Dendritic cell treated with granulocyte-macrophage colony-stimulating factor and Interleukin-4, amounts not matched to agents 40 ng/mL and 50 ng/mL, for 4 days (primary cell): ENCODE results near the gene FBLN1.

Experiments used
- H3K27ac Mint-ChIP-seq: one replicate; pipeline ENCODE4 v1.8.0; 2022; ENCODE audit warnings: mild to moderate bottlenecking, mixed read lengths
- H3K27me3 Mint-ChIP-seq: one replicate; pipeline ENCODE4 v1.8.0; 2022; ENCODE audit warnings: mild to moderate bottlenecking, mixed read lengths
- H3K36me3 Mint-ChIP-seq: one replicate; pipeline ENCODE4 v1.8.0; 2022; ENCODE audit warnings: low read depth, mixed read lengths
- H3K4me1 Mint-ChIP-seq: one replicate; pipeline ENCODE4 v1.8.0; 2022; ENCODE audit warnings: low read depth, mixed read lengths
- H3K4me3 Mint-ChIP-seq: one replicate; pipeline ENCODE4 v1.8.0; 2022; ENCODE audit warnings: mild to moderate bottlenecking, moderate library complexity, mixed read lengths
- H3K9me3 Mint-ChIP-seq: one replicate; pipeline ENCODE4 v1.8.0; 2022; ENCODE audit warnings: mixed read lengths
- intact Hi-C: fragments of 100-400 bp; cut with micrococcal nuclease; formaldehyde crosslinking; loops from one replicate; pipeline ENCODE4 v1.15.0; 2022

Gene FBLN1

DNA sequence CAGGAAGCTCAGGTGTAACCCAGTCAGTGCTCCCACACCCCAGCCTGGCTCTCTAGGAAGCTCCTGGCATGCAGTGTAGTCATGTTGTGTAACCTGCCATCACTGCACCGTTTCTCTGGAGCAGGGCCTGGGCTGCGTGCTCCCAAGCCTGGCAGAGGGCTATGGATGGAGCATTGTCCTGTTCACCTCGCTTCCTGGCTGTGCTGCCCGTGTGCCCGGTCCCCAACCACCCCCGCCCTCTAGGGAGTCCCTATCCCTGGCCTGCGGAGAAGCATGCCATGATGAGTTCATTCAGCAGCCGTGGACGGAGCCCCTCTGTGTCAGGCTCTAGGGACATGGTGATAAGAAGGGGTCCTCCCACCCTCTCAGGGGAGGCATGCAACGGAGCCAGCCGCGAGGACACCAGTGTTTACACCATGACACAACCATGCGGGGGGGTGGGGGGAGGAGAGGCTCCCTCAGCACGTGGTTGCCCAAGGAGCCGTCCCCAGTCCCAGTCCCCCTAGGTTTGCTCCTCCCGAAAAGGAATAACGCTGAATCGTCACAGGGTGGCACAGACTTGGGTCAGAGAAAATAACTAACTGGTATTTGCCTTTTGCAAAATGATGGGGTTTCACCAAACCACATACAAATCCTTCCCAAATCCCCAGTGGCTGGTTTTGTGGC is 73.1 kb downstream of the FBLN1 start:
- no peak overlapping the region for H3K27ac Mint-ChIP-seq
- H3K4me1 Mint-ChIP-seq: peaks cover 8% of the 10 kb centered on the region
- H3K9me3 Mint-ChIP-seq: no peaks in the 10 kb centered on the region
- H3K4me3 Mint-ChIP-seq: no peak overlapping the region
- H3K27me3 Mint-ChIP-seq: peaks cover 51% of the 10 kb centered on the region
- no peaks in the 10 kb centered on the region for H3K36me3 Mint-ChIP-seq
- intact Hi-C loops: no loop called here

DNA sequence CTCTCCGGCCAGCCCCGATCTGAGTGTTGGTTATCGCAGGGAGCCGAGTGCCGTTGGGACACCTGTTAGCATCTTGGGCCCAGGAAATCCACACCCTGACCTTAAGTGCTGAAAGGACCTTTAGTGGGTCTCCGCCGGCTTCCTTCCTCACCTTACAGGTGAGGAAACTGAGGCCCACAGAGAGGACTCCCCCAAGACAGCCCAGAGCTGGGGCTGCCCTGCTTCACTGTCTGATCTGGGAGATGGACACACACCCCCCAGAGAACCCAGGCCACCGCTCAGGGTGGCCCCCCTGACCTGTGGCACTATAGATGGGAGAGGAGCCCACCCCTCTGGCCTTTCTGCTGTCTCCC is 73.6 kb downstream of the FBLN1 start:
- Mint-ChIP-seq H3K9me3 (no peaks in the 10 kb centered on the region), H3K4me1 (peaks cover 13% of the 10 kb centered on the region), H3K27ac (no peak overlapping the region), H3K36me3 (no peaks in the 10 kb centered on the region), H3K27me3 (peaks cover 51% of the 10 kb centered on the region), H3K4me3 (no peak overlapping the region)
- intact Hi-C loops: no loop called here

DNA sequence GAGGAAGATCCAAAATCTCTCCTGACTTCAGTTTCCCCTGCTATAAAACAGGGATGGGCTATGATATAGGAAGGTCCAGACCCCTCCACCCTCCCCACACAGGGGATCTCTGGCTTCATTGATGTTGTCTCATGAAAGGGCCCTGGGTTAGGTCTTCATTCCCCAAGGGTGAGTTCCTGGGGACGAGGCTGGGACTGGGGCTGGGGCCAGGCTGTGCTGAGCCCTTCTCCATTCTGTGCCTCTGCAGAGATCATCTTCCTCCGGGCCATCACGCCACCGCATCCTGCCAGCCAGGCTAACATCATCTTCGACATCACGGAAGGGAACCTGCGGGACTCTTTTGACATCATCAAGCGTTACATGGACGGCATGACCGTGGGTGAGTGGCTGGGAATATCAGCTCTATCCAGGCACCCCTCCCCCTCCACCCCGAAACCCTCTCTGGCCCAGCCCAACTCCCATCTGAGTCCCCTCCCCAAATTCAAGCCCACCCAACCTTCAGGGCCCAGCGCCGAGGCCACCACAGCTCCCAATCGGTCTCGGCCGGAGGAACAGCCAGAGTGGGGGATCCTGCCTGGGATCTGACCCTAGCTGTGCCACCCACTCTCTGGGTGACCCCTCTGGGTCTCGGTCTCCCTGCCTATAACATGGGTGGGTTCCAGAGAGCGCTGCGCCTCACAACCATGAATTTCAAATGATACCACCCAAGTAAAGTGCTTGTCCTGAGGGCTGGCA is 74.2 kb downstream of the FBLN1 start:
- peaks cover 19% of the 10 kb centered on the region for H3K4me1 Mint-ChIP-seq
- no peaks in the 10 kb centered on the region for H3K36me3 Mint-ChIP-seq
- no peaks in the 10 kb centered on the region for H3K9me3 Mint-ChIP-seq
- H3K4me3 Mint-ChIP-seq: no peak overlapping the region
- intact Hi-C loops: no loop called here
- peaks cover 51% of the 10 kb centered on the region for H3K27me3 Mint-ChIP-seq
- H3K27ac Mint-ChIP-seq: no peak overlapping the region

- Mint-ChIP-seq H3K36me3 (no peaks in the 10 kb centered on the region), H3K9me3 (no peaks in the 10 kb centered on the region), H3K27me3 (peaks cover 55% of the 10 kb centered on the region), H3K4me1 (peaks cover 25% of the 10 kb centered on the region), H3K27ac (no peak overlapping the region), H3K4me3 (no peak overlapping the region)
- intact Hi-C loops: loop anchor here (2.0 kb wide), 1 partner anchor 69 kb away; no protein-coding TSS in a partner anchor
Measured at GRCh38 chr22:45577746-45578523, 75.3 kb downstream of the FBLN1 start.

- no peaks in the 10 kb centered on the region for H3K36me3 Mint-ChIP-seq
- peaks cover 58% of the 10 kb centered on the region for H3K27me3 Mint-ChIP-seq
- H3K9me3 Mint-ChIP-seq: no peaks in the 10 kb centered on the region
- H3K4me3 Mint-ChIP-seq: no peak overlapping the region
- peaks cover 28% of the 10 kb centered on the region for H3K4me1 Mint-ChIP-seq
- no peak overlapping the region for H3K27ac Mint-ChIP-seq
- intact Hi-C loops: loop anchor here (2.0 kb wide), 1 partner anchor 68 kb away; no protein-coding TSS in a partner anchor
Measured at GRCh38 chr22:45578524-45579147, 76.0 kb downstream of the FBLN1 start.

GRCh38 chr22:45579306-45579705 is 76.6 kb downstream of the FBLN1 start:
- intact Hi-C loops: loop anchor here (2.0 kb wide), 1 partner anchor 67 kb away; no protein-coding TSS in a partner anchor
- H3K9me3 Mint-ChIP-seq: no peaks in the 10 kb centered on the region
- no peak overlapping the region for H3K4me3 Mint-ChIP-seq
- H3K4me1 Mint-ChIP-seq: peaks cover 29% of the 10 kb centered on the region
- H3K27ac Mint-ChIP-seq: no peak overlapping the region
- H3K36me3 Mint-ChIP-seq: no peaks in the 10 kb centered on the region
- peaks cover 56% of the 10 kb centered on the region for H3K27me3 Mint-ChIP-seq

GRCh38 chr22:45579806-45580725 is 77.4 kb downstream of the FBLN1 start:
- H3K9me3 Mint-ChIP-seq: no peaks in the 10 kb centered on the region
- peaks cover 53% of the 10 kb centered on the region for H3K27me3 Mint-ChIP-seq
- H3K4me1 Mint-ChIP-seq: peaks cover 37% of the 10 kb centered on the region
- no peak overlapping the region for H3K4me3 Mint-ChIP-seq
- no peaks in the 10 kb centered on the region for H3K36me3 Mint-ChIP-seq
- intact Hi-C loops: loop anchor here (2.0 kb wide), 1 partner anchor 67 kb away; no protein-coding TSS in a partner anchor
- H3K27ac Mint-ChIP-seq: no peak overlapping the region

GRCh38 chr22:45580726-45581381 is 78.2 kb downstream of the FBLN1 start:
- no peak overlapping the region for H3K4me3 Mint-ChIP-seq
- no peak overlapping the region for H3K27ac Mint-ChIP-seq
- H3K27me3 Mint-ChIP-seq: peaks cover 49% of the 10 kb centered on the region
- intact Hi-C loops: no loop called here
- H3K9me3 Mint-ChIP-seq: no peaks in the 10 kb centered on the region
- no peaks in the 10 kb centered on the region for H3K36me3 Mint-ChIP-seq
- H3K4me1 Mint-ChIP-seq: peaks cover 43% of the 10 kb centered on the region

GRCh38 chr22:45581549-45582080 is 78.9 kb downstream of the FBLN1 start:
- intact Hi-C loops: no loop called here
- no peak overlapping the region for H3K4me3 Mint-ChIP-seq
- peaks cover 43% of the 10 kb centered on the region for H3K4me1 Mint-ChIP-seq
- no peaks in the 10 kb centered on the region for H3K9me3 Mint-ChIP-seq
- H3K36me3 Mint-ChIP-seq: no peaks in the 10 kb centered on the region
- H3K27me3 Mint-ChIP-seq: peaks cover 47% of the 10 kb centered on the region
- H3K27ac Mint-ChIP-seq: no peak overlapping the region

- Mint-ChIP-seq H3K27me3 (peaks cover 41% of the 10 kb centered on the region), H3K4me1 (peaks cover 45% of the 10 kb centered on the region), H3K27ac (no peak overlapping the region), H3K4me3 (no peak overlapping the region), H3K9me3 (no peaks in the 10 kb centered on the region), H3K36me3 (no peaks in the 10 kb centered on the region)
- intact Hi-C loops: no loop called here
Measured at GRCh38 chr22:45582236-45582954, 79.7 kb downstream of the FBLN1 start.

- no peak overlapping the region for H3K4me3 Mint-ChIP-seq
- peaks cover 41% of the 10 kb centered on the region for H3K27me3 Mint-ChIP-seq
- H3K4me1 Mint-ChIP-seq: peaks cover 50% of the 10 kb centered on the region
- H3K27ac Mint-ChIP-seq: no peak overlapping the region
- no peaks in the 10 kb centered on the region for H3K36me3 Mint-ChIP-seq
- intact Hi-C loops: no loop called here
- no peaks in the 10 kb centered on the region for H3K9me3 Mint-ChIP-seq
Measured at GRCh38 chr22:45582955-45583320, 80.3 kb downstream of the FBLN1 start.

DNA sequence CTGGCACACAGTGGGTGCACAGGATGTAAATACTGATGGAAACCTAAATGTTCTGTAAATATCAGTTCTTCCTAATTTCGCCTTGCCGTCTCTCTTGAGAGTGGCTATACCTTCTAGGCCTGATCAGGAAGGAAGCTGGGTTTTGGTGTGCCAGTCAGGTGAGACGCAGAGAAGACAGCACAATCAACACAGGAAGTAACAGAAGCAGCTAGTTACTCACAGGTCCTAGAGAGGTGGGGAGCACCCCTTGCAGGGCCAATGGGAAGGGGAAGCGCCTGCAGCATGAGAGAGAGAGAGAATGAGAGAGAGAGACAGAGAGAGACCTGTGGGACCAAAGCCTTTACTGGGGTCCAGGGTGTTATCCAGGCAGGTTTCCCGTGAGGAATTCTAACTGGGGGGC is 80.8 kb downstream of the FBLN1 start:
- H3K4me1 Mint-ChIP-seq: peaks cover 56% of the 10 kb centered on the region
- peaks cover 38% of the 10 kb centered on the region for H3K27me3 Mint-ChIP-seq
- H3K4me3 Mint-ChIP-seq: no peak overlapping the region
- intact Hi-C loops: no loop called here
- H3K9me3 Mint-ChIP-seq: no peaks in the 10 kb centered on the region
- no peaks in the 10 kb centered on the region for H3K36me3 Mint-ChIP-seq
- no peak overlapping the region for H3K27ac Mint-ChIP-seq
